NOMO-1 treated with DMSO at 0.1 percent for 48 hours (cell line): ENCODE data around the gene C12orf43.

Experiments used
- DNase-seq: peaks from one replicate; lab custom pipeline; 2025; ENCODE audit not compliant: unreplicated experiment; lab: John Stamatoyannopoulos, UW

C12orf43 gene

DNA sequence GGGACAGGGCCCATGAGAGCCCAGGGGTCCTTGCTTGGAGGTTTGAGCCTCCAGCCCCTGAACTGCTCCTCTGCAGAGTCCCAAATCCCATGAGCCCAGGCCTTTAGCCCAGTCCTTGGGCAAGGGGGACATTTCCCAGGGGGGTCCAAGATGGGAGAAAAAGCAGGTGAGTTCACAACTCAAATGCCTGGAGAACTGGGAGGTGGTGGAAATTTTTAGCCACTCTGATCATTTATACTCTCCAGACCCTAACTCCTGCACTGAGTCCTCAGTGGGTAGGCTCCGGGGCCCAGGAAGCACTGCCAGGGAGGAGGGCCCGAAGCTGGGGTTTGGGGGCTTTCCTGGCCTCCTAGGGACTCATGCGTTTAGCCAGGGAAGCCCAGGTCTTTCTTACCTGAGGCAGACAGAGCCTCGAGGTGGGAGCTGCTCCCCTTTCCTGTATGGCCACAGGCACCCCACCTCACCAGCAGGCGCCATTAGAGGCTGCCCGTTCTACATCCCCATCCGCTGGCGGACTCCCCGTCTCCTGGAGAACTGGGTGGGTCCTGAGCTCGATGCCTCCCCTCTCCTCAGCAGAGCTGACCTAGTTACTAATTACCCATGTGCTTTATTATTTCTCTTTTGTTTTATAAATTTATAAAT lies 36.9 kb downstream of the C12orf43 start:
- no peak for DNase-seq

DNA sequence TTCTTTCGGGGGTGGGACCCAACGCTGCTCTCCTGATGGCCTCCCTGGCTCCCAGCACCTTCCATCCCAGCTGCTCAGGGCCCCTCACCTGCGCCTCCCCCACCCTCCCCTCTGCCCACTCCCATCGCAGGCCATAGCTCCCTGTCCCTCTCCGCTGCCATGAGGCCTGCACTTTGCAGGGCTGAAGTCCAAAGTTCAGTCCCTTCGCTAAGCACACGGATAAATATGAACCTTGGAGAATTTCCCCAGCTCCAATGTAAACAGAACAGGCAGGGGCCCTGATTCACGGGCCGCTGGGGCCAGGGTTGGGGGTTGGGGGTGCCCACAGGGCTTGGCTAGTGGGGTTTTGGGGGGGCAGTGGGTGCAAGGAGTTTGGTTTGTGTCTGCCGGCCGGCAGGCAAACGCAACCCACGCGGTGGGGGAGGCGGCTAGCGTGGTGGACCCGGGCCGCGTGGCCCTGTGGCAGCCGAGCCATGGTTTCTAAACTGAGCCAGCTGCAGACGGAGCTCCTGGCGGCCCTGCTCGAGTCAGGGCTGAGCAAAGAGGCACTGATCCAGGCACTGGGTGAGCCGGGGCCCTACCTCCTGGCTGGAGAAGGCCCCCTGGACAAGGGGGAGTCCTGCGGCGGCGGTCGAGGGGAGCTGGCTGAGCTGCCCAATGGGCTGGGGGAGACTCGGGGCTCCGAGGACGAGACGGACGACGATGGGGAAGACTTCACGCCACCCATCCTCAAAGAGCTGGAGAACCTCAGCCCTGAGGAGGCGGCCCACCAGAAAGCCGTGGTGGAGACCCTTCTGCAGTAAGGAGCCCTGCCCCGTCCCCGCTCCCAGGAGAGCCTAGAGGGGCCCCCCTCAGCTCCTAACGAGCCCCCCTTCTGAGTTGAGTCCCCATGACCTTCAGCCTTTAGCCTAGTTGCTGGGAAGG lies 37.7 kb downstream of the C12orf43 start, which contains the start of gene HNF1A:
Gene HNF1A (plus strand): TSS at position 248 of the 924 bp plus-strand sequence. CDS start 226 bp downstream, at position 474.
- no peak for DNase-seq

DNA sequence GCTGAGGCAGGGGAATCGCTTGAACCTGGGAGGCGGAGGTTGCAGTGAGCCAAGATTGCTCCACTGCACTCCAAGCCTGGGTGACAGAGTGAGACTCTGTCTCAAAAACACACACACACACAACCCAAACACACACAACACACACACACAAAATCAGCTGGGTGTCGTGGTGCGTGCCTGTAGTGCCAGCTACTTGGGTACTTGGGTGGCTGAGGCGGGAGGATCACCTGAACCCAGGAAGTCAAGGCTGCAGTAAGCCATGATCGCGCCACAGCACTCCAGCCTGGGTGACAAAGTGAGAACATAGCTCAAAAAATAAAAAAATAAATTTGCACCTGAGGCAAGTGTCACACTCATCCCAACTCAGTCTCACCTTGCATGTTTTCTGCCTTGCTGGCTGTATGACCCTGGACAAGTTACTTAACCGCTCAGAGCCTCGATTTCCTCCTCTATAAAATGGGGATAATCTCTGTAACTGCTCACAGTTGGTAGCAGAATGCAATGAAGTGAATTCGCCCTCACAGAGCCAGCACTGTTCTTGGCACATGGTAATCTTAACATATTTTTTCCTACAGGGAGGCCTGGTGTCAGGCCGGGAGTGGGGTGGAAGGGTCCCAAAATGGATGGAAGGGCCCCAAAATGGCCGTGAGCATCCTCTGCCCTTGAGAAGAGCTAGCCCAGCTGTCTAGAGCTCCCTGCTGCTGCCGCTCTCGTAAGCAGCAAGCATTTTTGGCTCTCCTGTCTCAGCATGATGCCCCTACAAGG lies 38.6 kb downstream of the C12orf43 start:
- DNase-seq = no peak

DNA sequence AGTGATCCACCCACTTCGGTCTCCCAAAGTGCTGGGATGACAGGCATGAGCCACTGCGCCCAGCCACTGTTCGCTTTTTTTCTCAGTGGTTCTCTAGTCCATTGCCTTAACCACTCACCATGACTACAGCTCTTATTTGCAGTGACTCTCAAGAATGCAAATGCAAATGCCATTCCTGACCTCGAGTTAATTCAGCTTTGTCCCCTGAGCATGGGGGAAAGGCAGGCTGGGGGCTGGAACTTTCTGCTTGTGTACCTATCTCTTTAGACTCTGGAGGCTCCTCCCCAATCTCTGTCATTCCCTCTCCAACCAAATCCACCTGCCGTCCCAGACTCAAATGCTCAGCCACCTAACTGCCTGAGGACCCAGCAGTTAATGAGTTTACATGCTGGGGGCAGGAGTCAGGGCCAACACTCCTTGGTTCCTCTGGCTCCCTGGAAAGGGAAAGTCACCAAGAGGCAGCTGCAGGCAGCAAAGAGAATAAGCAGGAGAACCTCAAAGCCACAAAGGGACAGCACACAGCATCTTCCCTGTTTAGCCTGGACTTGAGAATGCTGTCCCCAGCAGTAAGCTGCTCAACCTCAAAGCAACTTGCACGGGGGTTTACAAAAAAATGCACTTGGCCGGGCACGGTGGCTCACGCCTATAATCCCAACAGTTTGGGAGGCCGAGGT lies 43.3 kb downstream of the C12orf43 start:
- DNase-seq = no peak

DNA sequence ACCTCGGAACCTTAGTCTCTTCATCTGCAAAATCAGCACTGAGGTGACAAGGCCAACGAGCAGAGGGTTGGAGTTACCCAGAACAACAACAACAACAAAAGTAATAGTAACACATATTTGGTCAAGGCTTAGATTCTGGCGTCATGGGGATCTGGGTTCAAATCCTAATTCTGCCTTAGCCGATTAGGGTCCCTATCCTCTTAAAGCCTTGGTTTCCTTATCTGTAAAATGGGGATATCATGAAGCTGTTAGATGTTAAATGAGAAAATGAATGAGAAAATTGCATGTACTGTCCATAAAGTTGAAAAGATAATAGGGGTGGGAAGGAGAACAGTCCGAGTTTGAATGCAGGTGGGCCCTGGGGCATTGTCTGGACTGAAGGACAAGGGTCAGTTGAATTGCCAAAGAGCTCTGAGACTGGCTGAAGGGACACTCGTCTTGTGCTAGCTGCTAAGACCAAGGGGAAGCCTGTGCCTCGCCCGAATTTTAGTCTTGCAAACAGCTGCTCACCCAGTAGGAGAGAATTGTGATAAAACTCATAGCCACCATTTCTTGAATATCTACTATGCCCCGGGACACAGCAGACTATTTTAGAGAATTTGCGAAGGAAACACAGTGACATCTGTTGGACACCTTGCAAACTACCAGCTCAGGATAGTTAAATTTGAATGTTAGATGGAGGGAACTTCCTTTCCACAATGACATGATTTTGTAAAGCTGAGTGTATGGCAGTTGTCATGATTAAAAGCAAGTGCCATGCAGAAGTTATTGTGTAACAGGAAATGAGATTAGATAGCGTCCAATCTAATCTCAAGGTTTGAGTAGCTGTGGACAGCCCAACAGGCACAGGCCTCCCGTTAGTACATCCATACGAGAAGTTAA lies 44.7 kb downstream of the C12orf43 start:
- peak; percentile 98 for DNase-seq

DNA sequence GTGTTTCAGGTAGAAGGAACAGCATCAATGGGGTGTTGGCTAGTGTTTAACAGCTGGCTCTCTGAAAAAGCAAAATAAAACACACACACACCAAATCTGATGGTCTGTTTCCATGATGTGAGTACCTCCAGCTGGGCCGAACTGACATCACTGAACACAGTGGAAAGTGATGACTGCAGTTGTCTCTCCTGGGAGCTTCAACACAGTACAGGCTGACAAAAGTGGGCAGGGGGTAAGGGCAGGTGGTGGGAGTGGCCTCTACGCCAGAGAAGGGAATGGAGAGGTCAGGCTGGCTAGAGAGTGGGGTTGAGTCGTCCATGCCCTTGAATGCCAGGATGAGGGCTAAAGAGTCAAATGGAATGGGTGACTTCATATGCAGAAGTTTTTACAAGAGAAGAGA lies 46.0 kb downstream of the C12orf43 start:
- no peak for DNase-seq

DNA sequence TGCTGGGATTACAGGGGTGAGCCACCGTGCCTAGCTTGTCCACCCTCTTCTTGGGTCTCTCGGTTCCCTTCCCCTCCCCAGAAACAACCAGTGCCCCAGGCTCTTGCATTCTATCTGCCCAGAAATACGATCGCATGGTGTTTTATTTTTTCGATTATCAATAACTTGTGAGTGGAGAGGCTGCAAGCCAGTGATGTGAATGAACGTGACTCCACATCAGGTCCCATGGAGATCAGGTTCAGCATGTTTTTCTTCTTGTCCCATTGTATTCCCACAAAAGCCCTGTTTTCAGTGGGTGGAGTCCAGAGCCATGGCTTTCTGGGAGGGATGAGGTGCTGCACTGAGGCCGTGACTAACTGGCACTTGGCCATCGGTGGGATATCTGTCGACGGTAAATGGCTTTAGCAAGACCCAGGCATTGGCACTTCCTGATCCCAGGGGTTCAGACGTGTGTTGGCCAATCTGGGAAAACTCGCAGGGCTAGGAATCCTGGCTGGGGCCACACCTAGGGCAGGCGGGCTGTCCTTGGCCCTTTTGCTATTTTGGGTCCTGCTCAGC lies 50.7 kb downstream of the C12orf43 start:
- no peak for DNase-seq

DNA sequence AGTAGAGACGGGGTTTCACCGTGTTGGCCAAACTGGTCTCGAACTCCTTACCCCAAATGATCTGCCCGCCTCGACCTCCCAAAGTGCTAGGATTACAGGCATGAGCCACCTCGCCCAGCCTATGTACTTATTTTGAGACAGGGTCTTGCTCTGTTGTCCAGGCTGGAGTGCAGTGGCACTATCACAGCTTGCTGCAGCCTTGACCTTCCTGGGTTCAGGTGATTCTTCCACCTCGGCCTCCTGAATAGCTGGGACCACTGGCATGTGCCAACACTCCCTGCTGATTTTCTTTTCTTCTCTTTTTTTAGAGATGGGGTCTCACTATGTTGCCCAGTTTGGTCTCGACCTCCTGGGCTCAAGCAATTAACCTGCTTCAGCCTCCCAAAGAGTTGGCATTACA lies 52.0 kb downstream of the C12orf43 start:
- no peak for DNase-seq

DNA sequence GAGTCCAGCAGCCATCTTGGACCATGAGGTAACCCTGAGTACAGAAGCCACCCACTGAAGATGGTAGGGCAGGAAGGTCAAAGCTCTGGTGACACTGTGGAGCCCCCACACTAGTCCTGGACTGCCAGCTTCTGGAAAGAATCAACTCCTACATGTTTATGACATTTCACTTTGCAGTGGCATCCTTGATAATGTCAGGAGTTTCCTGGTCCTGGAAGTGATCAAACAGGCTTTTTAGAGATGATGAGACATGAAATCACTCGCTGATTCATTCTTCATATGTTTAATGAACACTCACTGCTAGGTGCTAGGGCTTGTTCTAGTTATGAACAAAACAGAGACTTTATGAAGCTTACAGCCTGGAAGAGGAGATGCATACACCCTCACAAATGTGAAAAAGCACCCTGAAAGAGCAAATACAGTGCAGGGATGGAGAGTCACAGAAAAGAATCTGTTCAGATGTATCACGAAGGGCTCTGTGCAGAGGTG lies 53.7 kb downstream of the C12orf43 start:
- no peak for DNase-seq

DNA sequence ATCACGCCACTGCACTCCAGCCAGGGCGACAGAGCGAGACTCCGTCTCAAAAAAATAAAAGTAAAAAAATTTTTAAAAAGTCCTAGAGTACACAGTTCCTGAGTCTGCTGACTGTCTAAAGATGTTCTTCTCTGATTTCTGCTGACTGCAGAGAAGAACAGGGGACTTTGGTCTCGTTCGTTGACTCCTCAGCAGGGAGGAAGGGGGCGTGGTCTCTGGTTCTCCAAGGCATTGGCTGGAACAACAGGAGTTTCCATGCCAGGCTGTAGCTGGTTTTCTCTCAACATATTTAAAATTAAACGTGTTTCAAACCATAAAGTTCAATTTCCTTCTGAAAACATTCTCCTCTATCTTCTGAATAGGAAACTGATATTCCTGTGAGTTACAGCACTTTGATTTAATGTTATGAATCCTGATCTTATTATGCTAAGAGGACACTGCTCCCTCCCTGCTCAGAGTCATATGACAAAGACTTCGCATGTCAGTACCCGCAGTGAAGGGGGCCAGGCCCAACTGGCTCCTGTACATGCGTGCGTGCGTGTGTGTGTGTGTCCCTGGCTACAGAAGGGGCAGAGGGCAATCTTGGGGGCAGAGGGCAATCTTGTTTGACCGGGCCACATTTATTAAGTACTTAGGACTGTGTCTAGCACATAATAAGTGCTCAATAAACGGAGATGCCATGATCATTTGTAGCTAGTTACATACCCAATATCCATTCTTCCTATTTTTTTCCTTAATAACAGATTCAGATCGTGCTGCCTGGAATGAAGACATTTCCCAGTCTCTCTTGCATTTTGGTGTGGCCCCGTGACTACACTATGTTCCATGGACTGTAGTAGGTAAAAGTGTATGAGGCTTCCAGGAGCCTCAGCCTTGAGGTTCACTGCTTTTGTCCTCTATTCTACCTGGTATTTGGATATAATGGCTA lies 54.4 kb downstream of the C12orf43 start:
- DNase-seq = no peak

DNA sequence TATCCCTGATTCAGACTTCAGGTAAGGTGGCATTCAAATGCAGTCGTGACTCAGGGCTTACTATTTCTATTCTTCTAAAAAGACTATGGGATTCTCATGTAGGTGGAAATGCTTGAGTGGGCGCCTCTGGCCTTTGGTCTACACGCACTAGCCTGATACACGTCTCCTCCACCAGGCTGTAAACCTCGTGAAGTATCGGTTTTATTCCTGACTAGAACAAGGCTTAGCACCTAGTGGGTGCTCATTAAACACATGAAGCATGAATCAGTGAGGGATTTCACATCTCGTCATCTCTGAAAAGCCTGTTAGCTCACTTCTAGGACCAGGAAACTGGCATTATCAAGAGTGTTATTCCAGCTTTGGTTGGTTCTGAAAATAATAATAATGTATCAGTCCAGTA lies 55.6 kb downstream of the C12orf43 start:
- DNase-seq = no peak

DNA sequence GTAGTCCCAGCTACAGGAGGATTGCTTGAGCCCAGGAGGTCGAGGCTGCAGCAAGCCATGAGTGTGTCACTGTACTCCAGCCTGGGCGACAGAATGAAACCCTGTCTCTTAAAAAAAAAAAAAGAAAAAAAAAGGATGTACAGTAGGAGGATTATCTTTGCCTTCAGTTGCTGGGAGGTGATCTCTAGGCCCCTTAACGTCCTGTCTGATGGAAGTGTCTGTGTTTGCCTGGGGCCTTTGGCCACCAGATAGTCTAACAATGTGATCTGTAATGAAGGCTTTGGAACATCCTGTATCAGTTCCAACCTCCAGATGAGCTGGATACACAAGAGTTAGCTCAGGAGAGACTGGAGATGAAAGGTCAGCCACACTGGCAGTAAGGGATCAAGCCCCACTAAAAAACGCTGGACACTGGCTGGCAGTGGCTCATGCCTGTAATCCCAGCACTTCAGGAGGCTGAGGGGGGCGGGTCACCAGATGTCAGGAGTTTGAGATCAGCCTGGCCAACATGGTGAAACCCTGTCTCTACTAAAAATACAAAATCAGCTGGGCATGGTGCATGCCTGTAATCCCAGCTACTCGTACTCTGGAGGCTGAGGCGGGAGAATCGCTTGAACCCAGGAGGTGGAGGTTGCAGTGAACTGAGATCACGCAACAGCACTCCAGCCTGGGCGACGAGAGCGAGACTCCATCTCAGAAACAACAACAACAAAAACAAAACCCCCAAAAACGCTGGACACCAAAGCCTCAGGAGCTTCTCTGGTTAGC lies 57.0 kb downstream of the C12orf43 start:
- no peak for DNase-seq

DNA sequence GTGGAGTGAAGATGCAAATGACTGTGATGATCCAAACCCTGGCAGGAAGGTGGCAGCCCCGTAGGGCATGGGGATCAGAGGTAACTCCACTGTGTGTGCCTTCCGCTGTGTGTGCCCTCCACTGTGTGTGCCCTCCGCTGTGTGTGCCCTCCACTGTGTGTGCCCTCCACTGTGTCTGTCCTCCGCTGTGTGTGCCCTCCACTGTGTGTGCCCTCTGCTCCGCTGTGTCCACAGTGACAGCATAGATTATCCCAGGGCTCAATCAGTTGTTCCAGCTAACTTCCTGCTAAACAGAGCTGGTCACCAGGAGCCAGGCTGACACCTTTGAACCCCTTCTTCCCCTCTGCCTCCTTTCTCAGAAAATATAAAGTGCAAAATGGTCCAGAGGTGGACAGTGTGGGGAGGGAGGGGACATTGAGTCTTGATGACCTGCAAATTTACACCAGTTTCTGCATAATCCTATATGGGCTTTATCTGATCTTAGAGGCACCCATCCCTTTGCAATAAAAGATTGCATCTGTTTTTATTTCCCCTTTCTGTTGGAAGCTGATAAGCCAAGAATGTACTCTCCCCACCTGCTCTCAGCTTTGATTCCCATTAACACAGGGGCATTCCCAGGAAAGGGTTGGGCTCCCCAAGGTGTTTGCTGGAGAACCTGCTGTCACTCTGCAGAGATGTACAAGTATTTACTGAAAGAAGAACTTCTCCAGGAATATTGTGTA lies 59.5 kb downstream of the C12orf43 start:
- DNase-seq = no peak

DNA sequence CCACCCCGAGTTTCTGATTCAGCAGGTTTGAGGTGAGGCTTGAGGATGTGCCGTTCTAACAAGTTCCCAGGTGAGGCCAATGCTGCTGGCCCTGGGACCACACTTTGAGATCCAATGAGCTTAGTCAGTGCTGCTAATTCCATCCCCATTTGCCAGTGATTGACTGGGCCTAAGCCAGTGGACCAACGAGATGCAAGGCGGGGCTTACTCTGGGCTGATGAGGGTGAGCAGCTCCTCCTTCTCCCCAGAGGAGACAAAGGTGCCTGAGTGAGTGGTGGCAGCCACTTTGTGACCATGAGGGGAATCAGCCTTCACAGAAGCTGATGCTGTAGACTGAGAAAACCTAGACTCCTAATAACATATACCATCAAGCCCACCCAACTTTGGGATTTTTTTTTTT lies 61.1 kb downstream of the C12orf43 start:
- DNase-seq = no peak

DNA sequence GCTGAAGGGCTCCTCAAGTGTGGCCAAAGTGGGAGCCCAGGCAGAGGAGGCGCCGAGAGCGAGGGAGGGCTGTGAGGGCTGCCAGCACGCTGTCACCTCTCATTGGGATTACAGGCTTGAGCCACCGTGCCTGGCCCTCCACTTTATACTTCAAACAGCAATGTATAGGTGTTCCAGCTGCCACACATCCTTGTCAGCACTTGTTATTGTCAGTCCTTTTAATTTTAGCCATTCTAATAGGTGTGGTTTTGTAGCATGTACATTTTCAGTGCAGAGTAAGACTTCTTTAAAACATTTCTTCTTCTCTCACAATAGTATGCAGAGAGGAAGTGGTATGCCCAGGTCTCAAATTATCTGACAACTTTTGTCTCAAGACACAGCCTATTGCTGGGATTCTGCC lies 65.5 kb downstream of the C12orf43 start:
- no peak for DNase-seq
